Spleen (tissue), 11 donors: Measurements from ENCODE around the gene EPHB3. TPM values are rescaled to one million over a fixed set of nuclear protein-coding genes. Genes with fewer than 3 reads are reported as not detected.

Experiments
- DNase-seq: peaks from one replicate; pipeline ENCODE4 v3.0.0-alpha.2; 2020
- H3K27ac ChIP-seq, 8 donors: fragments of 200-600 bp; sonication (generic) in 7 of 8; 1 replicate in 4 of 8; 2 replicates in 4 of 8; pipeline versions ENCODE4 v1.5.0 to v1.8.0; 2016 to 2021; ENCODE audit warnings: inconsistent platforms in 4 of 8, mild to moderate bottlenecking in 4 of 8, moderate library complexity in 1 of 8
- H3K27me3 ChIP-seq, 7 donors: fragments of 200-600 bp; sonication (generic) in 6 of 7; replicated peaks in 1 of 7; 1 replicate in 4 of 7; 2 replicates in 3 of 7; pipeline versions ENCODE4 v1.5.0 to v1.8.0; 2016 to 2021; ENCODE audit warnings: inconsistent platforms in 3 of 7, mild to moderate bottlenecking in 1 of 7
- H3K36me3 ChIP-seq, 6 donors: fragments of 200-600 bp; sonication (generic) in 5 of 6; 1 replicate in 4 of 6; 2 replicates in 2 of 6; pipeline versions ENCODE4 v1.5.0 to v1.8.0; 2016 to 2021; ENCODE audit warnings: inconsistent platforms in 2 of 6
- H3K4me1 ChIP-seq, 6 donors: fragments of 200-600 bp; sonication (generic) in 5 of 6; 1 replicate in 3 of 6; 2 replicates in 3 of 6; pipeline versions ENCODE4 v1.5.0 to v1.8.0; 2016 to 2021; ENCODE audit warnings: inconsistent platforms in 3 of 6
- H3K4me3 ChIP-seq, 8 donors: fragments of 200-600 bp; sonication (generic) in 7 of 8; 1 replicate in 4 of 8; 2 replicates in 4 of 8; pipeline versions ENCODE4 v1.5.0 to v1.8.0; 2016 to 2021; ENCODE audit warnings: inconsistent platforms in 4 of 8, mild to moderate bottlenecking in 4 of 8, moderate library complexity in 2 of 8
- H3K9me3 ChIP-seq, 8 donors: fragments of 200-600 bp; sonication (generic) in 7 of 8; 1 replicate in 4 of 8; 2 replicates in 4 of 8; pipeline versions ENCODE4 v1.5.0 to v1.8.0; 2016 to 2021; ENCODE audit warnings: inconsistent platforms in 4 of 8
- POLR2A ChIP-seq, 3 donors: fragments of 450-650 bp; IDR thresholded peaks; one replicate each; pipeline ENCODE4 v1.5.1; 2017; ENCODE audit warnings: antibody characterized with exemption in 3 of 3, mild to moderate bottlenecking in 1 of 3
- POLR2AphosphoS5 ChIP-seq, 3 donors: sonication (generic); formaldehyde crosslinking; IDR thresholded peaks; one replicate each; pipeline ENCODE4 v1.5.1; 2017; ENCODE audit warnings: antibody characterized with exemption in 3 of 3
- WGBS, 5 donors: extraction: QIAGEN DNeasy Blood & Tissue Kit in 3 of 5; methylation state at CpG; one replicate each; pipeline versions ENCODE4 v1.1.5 to v1.1.7; 2013 to 2018; 5-methylcytosine and 5-hydroxymethylcytosine counted together
- intact Hi-C: fragments of 100-400 bp; cut with DNase I; formaldehyde crosslinking; loops from one replicate; pipeline ENCODE4 v1.15.0; 2023; ENCODE audit warnings: low total_unique reads
- polyA plus RNA-seq, 3 donors: library from polyadenylated mRNA; stranded (reverse); fragments of 200-250 nt; gene quantifications; one replicate each; pipeline ENCODE4 v1.2.1, GENCODE V29; 2013
- total RNA-seq, 7 donors: library from RNA; depleted of rRNA in 3 of 7; stranded (reverse); fragments of >200 nt in 3 of 7; fragmentation: NEBNext Ultra II Directional in 4 of 7; extraction: Animal tissue kit (Norgen Biotek cat#: 25700) in 4 of 7; gene quantifications; one replicate each; pipeline versions ENCODE4 v1.1.0 to v1.2.1, GENCODE V29; 2016 to 2021
- TF ChIP-seq, protein P1 (sequence below), 11 experiments: fragments of 200-600 bp in 7 of 11; fragments of 450-650 bp in 4 of 11; sonication (generic) in 4 of 11; IDR thresholded peaks in 8 of 11; conservative IDR thresholded peaks in 3 of 11; 1 replicate in 7 of 11; 2 replicates in 4 of 11; pipeline versions ENCODE4 v1.4.0 to v1.8.0; 2016 to 2021; ENCODE audit warnings: antibody characterized with exemption in 11 of 11, inconsistent platforms in 4 of 11, mild to moderate bottlenecking in 1 of 11
- donor health status: healthy with polysubstance abuse.
- donor health status: DM: no; HTN: no; CAD: no; lungs with moderate emphysema.
- donor health status: DM: no; HTN: no; CAD: no.
- donor health status: Bipolar disorder and iron deficiency.
- donor health status: healthy.
- donor health status: DM: no; HTN: no; CAD: no.
- donor health status: DM: yes; HTN: yes; CAD: no.

Gene EPHB3
- total and polyA plus RNA-seq, 10 donors, result 0.23 to 2.3 (median 0.88) TPM

DNA sequence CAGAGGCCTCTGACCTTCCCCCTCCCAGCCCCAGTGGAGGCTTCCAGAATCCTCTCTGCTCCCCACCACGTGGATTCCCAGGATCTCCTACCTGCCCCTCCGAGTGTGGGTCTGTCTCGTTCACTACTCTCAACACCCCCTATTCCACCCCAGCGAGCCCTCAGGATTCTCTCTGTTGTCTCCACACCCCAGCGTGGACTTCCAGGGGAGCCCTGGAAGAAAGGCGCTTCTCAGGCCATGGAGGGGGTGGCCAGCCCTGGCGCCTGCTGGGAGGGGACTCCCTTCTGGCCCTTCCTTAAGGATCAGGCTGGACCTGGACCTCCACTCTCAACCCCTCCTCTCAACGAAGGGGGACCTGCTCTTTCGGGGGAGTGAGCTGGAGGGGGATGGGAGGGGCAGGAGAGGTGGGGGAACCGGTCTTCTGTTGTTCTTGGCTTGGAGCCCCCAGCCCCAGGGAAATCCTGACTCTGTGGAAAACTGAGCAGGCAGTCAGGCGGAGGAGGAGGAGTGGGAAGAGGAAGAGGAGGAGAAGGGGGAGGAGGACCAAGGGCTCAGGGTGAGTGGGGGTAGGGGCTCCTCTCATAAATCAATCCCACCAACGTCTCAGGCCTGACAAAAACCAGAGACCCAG lies 32.9 kb downstream of the EPHB3 start:
- Histone ChIP-seq H3K4me1 (peaks cover 0 to 28% (median 7%) of the 10 kb centered on the region in 6 donors), H3K9me3 (no peaks in the 10 kb centered on the region), H3K36me3 (no peaks in the 10 kb centered on the region), H3K27me3 (no peaks in the 10 kb centered on the region), H3K4me3 (no peak overlapping the region), H3K27ac (no peak overlapping the region)
- intact Hi-C loops, result no loop called here
- TF ChIP-seq POLR2AphosphoS5 (IDR thresholded peaks at IDR 0.05) (no peak), POLR2A (IDR thresholded peaks at IDR 0.05) (no peak)
- TF ChIP-seq, protein P1, sequence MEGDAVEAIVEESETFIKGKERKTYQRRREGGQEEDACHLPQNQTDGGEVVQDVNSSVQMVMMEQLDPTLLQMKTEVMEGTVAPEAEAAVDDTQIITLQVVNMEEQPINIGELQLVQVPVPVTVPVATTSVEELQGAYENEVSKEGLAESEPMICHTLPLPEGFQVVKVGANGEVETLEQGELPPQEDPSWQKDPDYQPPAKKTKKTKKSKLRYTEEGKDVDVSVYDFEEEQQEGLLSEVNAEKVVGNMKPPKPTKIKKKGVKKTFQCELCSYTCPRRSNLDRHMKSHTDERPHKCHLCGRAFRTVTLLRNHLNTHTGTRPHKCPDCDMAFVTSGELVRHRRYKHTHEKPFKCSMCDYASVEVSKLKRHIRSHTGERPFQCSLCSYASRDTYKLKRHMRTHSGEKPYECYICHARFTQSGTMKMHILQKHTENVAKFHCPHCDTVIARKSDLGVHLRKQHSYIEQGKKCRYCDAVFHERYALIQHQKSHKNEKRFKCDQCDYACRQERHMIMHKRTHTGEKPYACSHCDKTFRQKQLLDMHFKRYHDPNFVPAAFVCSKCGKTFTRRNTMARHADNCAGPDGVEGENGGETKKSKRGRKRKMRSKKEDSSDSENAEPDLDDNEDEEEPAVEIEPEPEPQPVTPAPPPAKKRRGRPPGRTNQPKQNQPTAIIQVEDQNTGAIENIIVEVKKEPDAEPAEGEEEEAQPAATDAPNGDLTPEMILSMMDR (IDR thresholded peaks at IDR 0.05 in 8 of 11, conservative IDR thresholded peaks at IDR 0.05 in 3 of 11), result no peak
- WGBS, 5 donors, result 77 to 83% (median 79%) methylated on average over 12 of the region's 12 CpGs
- peak; percentile 48 for DNase-seq

DNA sequence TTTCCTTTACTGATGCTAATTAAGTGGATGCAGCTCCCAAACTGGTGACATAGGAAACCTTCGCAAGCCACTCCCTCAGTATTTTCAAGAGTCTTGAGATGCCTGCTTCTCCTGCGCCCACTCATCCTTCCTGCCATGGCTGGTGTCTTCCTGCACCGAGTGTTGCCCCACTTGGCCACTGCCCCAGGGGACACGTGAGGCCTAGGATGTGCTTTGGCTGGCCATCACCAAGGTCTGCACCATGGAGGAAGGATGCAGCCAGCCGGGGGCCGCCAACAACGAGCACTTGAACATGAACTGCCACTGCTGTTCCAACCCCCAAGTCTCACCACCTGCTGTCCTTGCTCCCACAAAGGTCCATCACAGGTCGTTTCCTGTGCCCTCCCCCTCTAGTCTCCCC lies 34.1 kb downstream of the EPHB3 start:
- no peak for DNase-seq
- Histone ChIP-seq H3K27me3 (peaks cover 0 to 10% (median 0%) of the 10 kb centered on the region in 7 donors), H3K36me3 (no peaks in the 10 kb centered on the region), H3K4me3 (no peak overlapping the region), H3K4me1 (peaks cover 0 to 25% (median 4%) of the 10 kb centered on the region in 6 donors), H3K27ac (no peak overlapping the region), H3K9me3 (no peaks in the 10 kb centered on the region)
- intact Hi-C loops, result no loop called here
- TF ChIP-seq POLR2A (IDR thresholded peaks at IDR 0.05) (no peak), POLR2AphosphoS5 (IDR thresholded peaks at IDR 0.05) (no peak)
- TF ChIP-seq, protein P1 (IDR thresholded peaks at IDR 0.05 in 8 of 11, conservative IDR thresholded peaks at IDR 0.05 in 3 of 11), result no peak
- 46 to 83% (median 64%) methylated on average over 6 to 8 of the region's 8 CpGs for WGBS, 5 donors

DNA sequence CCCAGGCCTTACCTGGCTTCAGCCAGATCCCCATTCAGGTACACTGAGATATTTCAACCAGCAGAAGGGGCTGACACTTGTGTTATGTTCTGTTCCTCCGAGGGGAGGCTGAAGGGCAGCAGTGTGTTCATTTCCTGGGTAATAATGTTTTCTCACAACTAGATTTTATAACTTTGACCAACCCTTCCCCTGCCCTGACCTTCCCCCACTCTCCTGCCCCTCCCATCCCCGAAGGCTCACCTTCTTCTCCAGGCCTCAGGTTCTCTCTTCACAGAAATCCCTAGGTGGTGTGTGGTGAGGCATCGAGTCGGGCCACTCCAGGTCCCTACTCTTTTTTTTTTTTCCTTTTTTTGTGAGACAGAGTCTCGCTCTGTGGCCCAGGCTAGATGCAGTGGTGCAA lies 34.6 kb downstream of the EPHB3 start:
- Histone ChIP-seq H3K4me3 (no peak overlapping the region), H3K27ac (no peak overlapping the region), H3K9me3 (no peaks in the 10 kb centered on the region), H3K27me3 (peaks cover 0 to 15% (median 2%) of the 10 kb centered on the region in 7 donors), H3K4me1 (peaks cover 0 to 24% (median 2%) of the 10 kb centered on the region in 6 donors), H3K36me3 (no peaks in the 10 kb centered on the region)
- DNase-seq, result no peak
- WGBS, 5 donors, result 82 to 90% (median 89%) methylated on average over 5 of the region's 5 CpGs
- intact Hi-C loops, result no loop called here
- TF ChIP-seq POLR2A (IDR thresholded peaks at IDR 0.05), result no peak
- no peak for TF ChIP-seq POLR2AphosphoS5 (IDR thresholded peaks at IDR 0.05)
- TF ChIP-seq, protein P1 (IDR thresholded peaks at IDR 0.05 in 8 of 11, conservative IDR thresholded peaks at IDR 0.05 in 3 of 11), result no peak

DNA sequence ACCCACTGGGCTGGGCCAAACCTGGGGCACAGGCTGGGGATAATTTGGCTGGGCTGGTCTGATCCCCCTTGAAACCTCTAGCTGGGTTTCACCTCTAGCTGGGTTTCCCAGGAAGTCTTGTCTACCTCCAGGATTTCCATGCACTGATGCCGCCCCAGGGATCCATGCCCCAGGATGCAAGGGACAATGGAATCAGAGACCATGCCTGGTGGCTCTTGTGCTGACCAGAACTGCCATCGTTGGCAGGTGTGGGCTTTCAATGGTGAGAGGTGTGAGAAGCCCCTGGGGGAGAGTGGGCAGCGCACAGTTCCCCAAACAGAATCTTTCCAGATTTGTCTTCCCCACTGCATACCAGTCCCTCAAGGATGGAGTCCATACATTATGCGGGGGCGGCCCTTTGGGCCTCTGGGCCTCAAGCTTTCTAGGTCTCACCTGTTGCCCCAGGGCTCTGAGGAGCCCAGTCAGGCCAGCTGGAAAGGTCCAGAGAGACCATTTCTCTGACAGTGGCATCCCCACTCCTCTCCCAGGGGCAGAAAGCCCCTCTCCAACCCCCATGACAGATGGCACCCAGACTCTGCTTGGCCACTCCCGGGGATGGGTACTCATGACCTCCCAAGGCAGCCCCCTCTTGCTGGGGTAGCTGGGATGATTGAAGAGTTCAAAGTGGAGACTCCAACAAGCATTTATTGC lies 35.4 kb downstream of the EPHB3 start:
- no peak for DNase-seq
- intact Hi-C loops, result no loop called here

More for the DNA sequence above, 35.4 kb downstream of the EPHB3 start:
- H3K4me1 ChIP-seq, result peaks cover under 1 to 27% (median 10%) of the 10 kb centered on the region in 6 donors
- WGBS, 5 donors, result 86 to 97% (median 91%) methylated on average over 5 to 6 of the region's 6 CpGs
- no peaks in the 10 kb centered on the region for H3K36me3 ChIP-seq
- TF ChIP-seq POLR2A (IDR thresholded peaks at IDR 0.05) (no peak), POLR2AphosphoS5 (IDR thresholded peaks at IDR 0.05) (no peak)
- TF ChIP-seq, protein P1 (IDR thresholded peaks at IDR 0.05 in 8 of 11, conservative IDR thresholded peaks at IDR 0.05 in 3 of 11), result no peak
- H3K27me3 ChIP-seq, result peaks cover 0 to 23% (median 10%) of the 10 kb centered on the region in 7 donors
- H3K27ac ChIP-seq, result no peak overlapping the region
- H3K9me3 ChIP-seq, result no peaks in the 10 kb centered on the region
- H3K4me3 ChIP-seq, result no peak overlapping the region
